ENCODE results near the gene KCNC2.
"Not testable (repeated sequence)": the region's sequence is repeated elsewhere in the genome, so short reads cannot be mapped to it uniquely, and the experiment has no call there.

DNA sequence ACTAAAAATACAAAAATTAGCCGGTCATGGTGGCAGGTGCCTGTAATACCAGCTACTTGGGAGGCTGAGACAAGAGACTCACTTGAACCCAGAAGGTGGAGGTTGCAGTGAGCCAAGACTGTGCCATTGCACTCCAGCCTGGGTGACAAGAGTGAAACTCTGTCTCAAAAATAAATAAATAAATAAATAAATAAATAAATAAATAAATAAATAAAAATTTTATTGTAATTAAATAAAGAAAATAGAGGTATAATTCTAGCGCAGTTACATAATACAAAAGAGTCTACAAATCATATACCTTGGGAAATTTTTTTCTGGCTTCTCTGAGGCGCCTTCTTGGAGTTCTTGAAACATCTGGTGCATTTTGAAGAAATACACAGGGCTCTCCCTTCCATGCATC, 23.8 kb downstream of the KCNC2 start:
- TF ChIP-seq, protein P1, sequence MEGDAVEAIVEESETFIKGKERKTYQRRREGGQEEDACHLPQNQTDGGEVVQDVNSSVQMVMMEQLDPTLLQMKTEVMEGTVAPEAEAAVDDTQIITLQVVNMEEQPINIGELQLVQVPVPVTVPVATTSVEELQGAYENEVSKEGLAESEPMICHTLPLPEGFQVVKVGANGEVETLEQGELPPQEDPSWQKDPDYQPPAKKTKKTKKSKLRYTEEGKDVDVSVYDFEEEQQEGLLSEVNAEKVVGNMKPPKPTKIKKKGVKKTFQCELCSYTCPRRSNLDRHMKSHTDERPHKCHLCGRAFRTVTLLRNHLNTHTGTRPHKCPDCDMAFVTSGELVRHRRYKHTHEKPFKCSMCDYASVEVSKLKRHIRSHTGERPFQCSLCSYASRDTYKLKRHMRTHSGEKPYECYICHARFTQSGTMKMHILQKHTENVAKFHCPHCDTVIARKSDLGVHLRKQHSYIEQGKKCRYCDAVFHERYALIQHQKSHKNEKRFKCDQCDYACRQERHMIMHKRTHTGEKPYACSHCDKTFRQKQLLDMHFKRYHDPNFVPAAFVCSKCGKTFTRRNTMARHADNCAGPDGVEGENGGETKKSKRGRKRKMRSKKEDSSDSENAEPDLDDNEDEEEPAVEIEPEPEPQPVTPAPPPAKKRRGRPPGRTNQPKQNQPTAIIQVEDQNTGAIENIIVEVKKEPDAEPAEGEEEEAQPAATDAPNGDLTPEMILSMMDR (IDR thresholded peaks at IDR 0.05): not testable (repeated sequence)
- not testable (repeated sequence) for TF ChIP-seq POLR2A (IDR thresholded peaks at IDR 0.05)
